MM.1S (cell line): ENCODE data around the gene INTS2.

ENCODE experiments used
- DNase-seq: peaks from one replicate; pipeline ENCODE4 v3.0.0-alpha.2; 2015
- H2AFZ ChIP-seq: fragments of 300-600 bp; sonication (generic); 2 replicates; pipeline ENCODE4 v1.6.0; 2016; ENCODE audit warnings: antibody characterized with exemption, low read length
- H3F3A ChIP-seq: fragments of 300-600 bp; sonication (generic); 2 replicates; pipeline ENCODE4 v1.6.1; 2016; ENCODE audit warnings: mild to moderate bottlenecking, antibody characterized with exemption, low read length, moderate library complexity, mixed read lengths; ENCODE audit not compliant: insufficient read depth
- H3K27ac ChIP-seq: fragments of 300-600 bp; sonication (generic); 2 replicates; pipeline ENCODE4 v1.5.1; 2016; ENCODE audit warnings: mild to moderate bottlenecking, low read length
- H3K27me3 ChIP-seq: fragments of 300-600 bp; sonication (generic); replicated peaks from 2 replicates; pipeline ENCODE4 v1.6.0; 2016; ENCODE audit warnings: low read length; ENCODE audit not compliant: insufficient read depth
- H3K36me3 ChIP-seq: fragments of 300-600 bp; sonication (generic); replicated peaks from 2 replicates; pipeline ENCODE4 v1.6.1; 2016; ENCODE audit warnings: mild to moderate bottlenecking, low read length, mixed read lengths; ENCODE audit not compliant: insufficient read depth
- H3K4me1 ChIP-seq: fragments of 300-600 bp; sonication (generic); 2 replicates; pipeline ENCODE4 v1.6.1; 2016; ENCODE audit warnings: low read length, mixed read lengths
- H3K4me2 ChIP-seq: fragments of 300-600 bp; sonication (generic); 2 replicates; pipeline ENCODE4 v1.6.0; 2016; ENCODE audit warnings: low read depth, low read length
- H3K4me3 ChIP-seq: fragments of 300-600 bp; sonication (generic); 2 replicates; pipeline ENCODE4 v1.5.1; 2016; ENCODE audit warnings: low read length, mixed read lengths
- H3K79me2 ChIP-seq: fragments of 300-600 bp; sonication (generic); 2 replicates; pipeline ENCODE4 v1.6.1; 2016; ENCODE audit warnings: mixed run types, low read length, mixed read lengths
- H3K9ac ChIP-seq: fragments of 300-600 bp; sonication (generic); 2 replicates; pipeline ENCODE4 v1.6.1; 2016; ENCODE audit warnings: low read length, mixed read lengths
- H3K9me2 ChIP-seq: fragments of 300-600 bp; sonication (generic); replicated peaks from 2 replicates; pipeline ENCODE4 v1.6.1; 2016; ENCODE audit warnings: mild to moderate bottlenecking, low read length, mixed read lengths; ENCODE audit not compliant: insufficient read depth
- H3K9me3 ChIP-seq: fragments of 300-600 bp; sonication (generic); replicated peaks from 2 replicates; pipeline ENCODE4 v1.6.1; 2016; ENCODE audit warnings: mild to moderate bottlenecking, low read length, mixed read lengths; ENCODE audit not compliant: insufficient read depth
- H4K20me1 ChIP-seq: fragments of 300-600 bp; sonication (generic); 2 replicates; pipeline ENCODE4 v1.6.1; 2016; ENCODE audit warnings: mild to moderate bottlenecking, low read length, moderate library complexity, mixed read lengths; ENCODE audit not compliant: insufficient read depth
- CTCF ChIP-seq: fragments of 300-600 bp; sonication (generic); IDR thresholded peaks from 2 replicates; pipeline ENCODE4 v1.5.1; 2016; ENCODE audit warnings: antibody characterized with exemption, low read length, mixed read lengths
- EZH2 ChIP-seq: fragments of 300-600 bp; sonication (generic); optimal IDR thresholded peaks from 2 replicates; pipeline ENCODE3; 2017; ENCODE audit warnings: low read depth, mild to moderate bottlenecking, antibody characterized with exemption, low read length, mixed read lengths
- EZH2phosphoT487 ChIP-seq: fragments of 300-600 bp; sonication (generic); IDR thresholded peaks from 2 replicates; pipeline ENCODE4 v1.6.1; 2018; ENCODE audit warnings: antibody characterized with exemption, low read length

The INTS2 gene

GRCh38 chr17:61834610-61835009 is 93.2 kb downstream of the INTS2 start:
- H2AFZ ChIP-seq = no peak overlapping the region
- TF ChIP-seq EZH2phosphoT487 = no peak
- TF ChIP-seq CTCF = no peak
- TF ChIP-seq EZH2 = no peak
- no peak overlapping the region for H3K4me2 ChIP-seq

GRCh38 chr17:61833536-61834193 is 94.1 kb downstream of the INTS2 start:
- DNase-seq = no peak
- Histone ChIP-seq H3K9me3 (no peaks in the 10 kb centered on the region), H4K20me1 (no peaks in the 10 kb centered on the region), H3K4me3 (no peak overlapping the region), H2AFZ (no peak overlapping the region), H3K4me1 (no peaks in the 10 kb centered on the region), H3K4me2 (no peak overlapping the region), H3K27ac (no peak overlapping the region), H3K79me2 (no peaks in the 10 kb centered on the region), H3K27me3 (no peaks in the 10 kb centered on the region), H3K9me2 (no peaks in the 10 kb centered on the region), H3K9ac (no peak overlapping the region), H3F3A (no peaks in the 10 kb centered on the region), H3K36me3 (no peaks in the 10 kb centered on the region)
- TF ChIP-seq EZH2 = no peak
- no peak for TF ChIP-seq EZH2phosphoT487

More at GRCh38 chr17:61834610-61835009, 93.2 kb downstream of the INTS2 start:
- H3K36me3 ChIP-seq = no peaks in the 10 kb centered on the region
- DNase-seq = no peak
- H3K9me3 ChIP-seq = no peaks in the 10 kb centered on the region
- H3K4me3 ChIP-seq = no peak overlapping the region
- H3K27me3 ChIP-seq = no peaks in the 10 kb centered on the region
- H4K20me1 ChIP-seq = no peaks in the 10 kb centered on the region
- H3K9ac ChIP-seq = no peak overlapping the region
- no peaks in the 10 kb centered on the region for H3K4me1 ChIP-seq
- no peak overlapping the region for H3K27ac ChIP-seq
- no peaks in the 10 kb centered on the region for H3F3A ChIP-seq
- no peaks in the 10 kb centered on the region for H3K9me2 ChIP-seq
- no peaks in the 10 kb centered on the region for H3K79me2 ChIP-seq

- Histone ChIP-seq H3K4me1 (no peaks in the 10 kb centered on the region), H3K9me3 (no peaks in the 10 kb centered on the region), H3K36me3 (no peaks in the 10 kb centered on the region), H3K79me2 (no peaks in the 10 kb centered on the region), H3K9me2 (no peaks in the 10 kb centered on the region), H2AFZ (no peak overlapping the region), H3K27ac (no peak overlapping the region), H3K4me3 (no peak overlapping the region), H3K4me2 (no peak overlapping the region), H3K27me3 (no peaks in the 10 kb centered on the region), H3F3A (no peaks in the 10 kb centered on the region), H3K9ac (no peak overlapping the region), H4K20me1 (no peaks in the 10 kb centered on the region)
- no peak for TF ChIP-seq EZH2phosphoT487
- no peak for TF ChIP-seq CTCF
- TF ChIP-seq EZH2 = no peak
- DNase-seq = no peak
These were observed 95.3 kb downstream of the INTS2 start for GRCh38 chr17:61832463-61832862.

- Histone ChIP-seq H3K9me3 (no peaks in the 10 kb centered on the region), H2AFZ (no peak overlapping the region), H3K9me2 (no peaks in the 10 kb centered on the region), H3K79me2 (no peaks in the 10 kb centered on the region), H3K4me1 (no peaks in the 10 kb centered on the region), H3K36me3 (no peaks in the 10 kb centered on the region), H3F3A (no peaks in the 10 kb centered on the region), H3K9ac (no peak overlapping the region), H3K27me3 (no peaks in the 10 kb centered on the region), H3K4me2 (no peak overlapping the region), H4K20me1 (no peaks in the 10 kb centered on the region), H3K4me3 (no peak overlapping the region), H3K27ac (no peak overlapping the region)
- no peak for DNase-seq
- TF ChIP-seq EZH2 (no peak), CTCF (no peak), EZH2phosphoT487 (no peak)
These were observed 96.7 kb downstream of the INTS2 start for GRCh38 chr17:61831099-61831498.
